ENCODE data around the gene CD22.

The CD22 gene

GRCh38 chr19:35310811-35311465 is 18.0 kb upstream of the CD22 start:
- no peak overlapping the region for H3K4me3 ChIP-seq (ENCODE audit: low read depth, low read length)
- DNase-seq (ENCODE audit: low read depth): no peak

GRCh38 chr19:35311901-35312665 is 16.9 kb upstream of the CD22 start:
- no peak overlapping the region for H3K4me3 ChIP-seq (ENCODE audit: low read depth, low read length)
- DNase-seq (ENCODE audit: low read depth): no peak

GRCh38 chr19:35313587-35313986 is 15.4 kb upstream of the CD22 start:
- no peak overlapping the region for H3K4me3 ChIP-seq (ENCODE audit: low read depth, low read length)
- no peak for DNase-seq (ENCODE audit: low read depth)

GRCh38 chr19:35314031-35314430 is 15.0 kb upstream of the CD22 start:
- H3K4me3 ChIP-seq (ENCODE audit: low read depth, low read length): no peak overlapping the region

GRCh38 chr19:35314858-35315470 is 14.0 kb upstream of the CD22 start:
- no peak overlapping the region for H3K4me3 ChIP-seq (ENCODE audit: low read depth, low read length)
- DNase-seq (ENCODE audit: low read depth): no peak

More at GRCh38 chr19:35314031-35314430, 15.0 kb upstream of the CD22 start:
- no peak for DNase-seq (ENCODE audit: low read depth)

- no peak for DNase-seq (ENCODE audit: low read depth)
- H3K4me3 ChIP-seq (ENCODE audit: low read depth, low read length): no peak overlapping the region
Observed at GRCh38 chr19:35315883-35316282, 13.1 kb upstream of the CD22 start.

GRCh38 chr19:35316560-35316959 is 12.4 kb upstream of the CD22 start:
- no peak for DNase-seq (ENCODE audit: low read depth)
- no peak overlapping the region for H3K4me3 ChIP-seq (ENCODE audit: low read depth, low read length)

- DNase-seq (ENCODE audit: low read depth): no peak
- H3K4me3 ChIP-seq (ENCODE audit: low read depth, low read length): no peak overlapping the region
Observed at GRCh38 chr19:35317464-35318043, 11.4 kb upstream of the CD22 start.

- no peak overlapping the region for H3K4me3 ChIP-seq (ENCODE audit: low read depth, low read length)
- peak; percentile 6 for DNase-seq (ENCODE audit: low read depth)
Observed at GRCh38 chr19:35318679-35319448, 10.1 kb upstream of the CD22 start.

GRCh38 chr19:35320065-35320713 is 8.8 kb upstream of the CD22 start:
- no peak overlapping the region for H3K4me3 ChIP-seq (ENCODE audit: low read depth, low read length)
- DNase-seq (ENCODE audit: low read depth): no peak

GRCh38 chr19:35321291-35321690 is 7.7 kb upstream of the CD22 start:
- no peak for DNase-seq (ENCODE audit: low read depth)
- no peak overlapping the region for H3K4me3 ChIP-seq (ENCODE audit: low read depth, low read length)

- DNase-seq (ENCODE audit: low read depth): no peak
- H3K4me3 ChIP-seq (ENCODE audit: low read depth, low read length): no peak overlapping the region
Observed at GRCh38 chr19:35322014-35322413, 7.0 kb upstream of the CD22 start.

- no peak overlapping the region for H3K4me3 ChIP-seq (ENCODE audit: low read depth, low read length)
- DNase-seq (ENCODE audit: low read depth): no peak
Observed at GRCh38 chr19:35327642-35328041, 1.3 kb upstream of the CD22 start.

- no peak overlapping the region for H3K4me3 ChIP-seq (ENCODE audit: low read depth, low read length)
- no peak for DNase-seq (ENCODE audit: low read depth)
Observed at GRCh38 chr19:35329323-35329722, 336 bp downstream of the CD22 start.

- H3K4me3 ChIP-seq (ENCODE audit: low read depth, low read length): no peak overlapping the region
- DNase-seq (ENCODE audit: low read depth): no peak
Observed at GRCh38 chr19:35330475-35330874, 1.5 kb downstream of the CD22 start.

- DNase-seq (ENCODE audit: low read depth): no peak
Observed at GRCh38 chr19:35331551-35332214, 2.7 kb downstream of the CD22 start.

GRCh38 chr19:35332817-35333216 is 3.8 kb downstream of the CD22 start:
- no peak overlapping the region for H3K4me3 ChIP-seq (ENCODE audit: low read depth, low read length)
- no peak for DNase-seq (ENCODE audit: low read depth)

More at GRCh38 chr19:35331551-35332214, 2.7 kb downstream of the CD22 start:
- H3K4me3 ChIP-seq (ENCODE audit: low read depth, low read length): no peak overlapping the region

- no peak overlapping the region for H3K4me3 ChIP-seq (ENCODE audit: low read depth, low read length)
- DNase-seq (ENCODE audit: low read depth): no peak
Observed at GRCh38 chr19:35334144-35334753, 5.3 kb downstream of the CD22 start.
